ENCODE data around the gene SDHC. TPM values are rescaled to one million over a fixed set of nuclear protein-coding genes. Genes with fewer than 3 reads are reported as not detected.

The SDHC gene
- polyA plus RNA-seq, 2 of the 4 experiments (the other 2 are of a cell fraction), result 296 to 323 TPM

- TF ChIP-seq FOSL2 (IDR thresholded peaks at IDR 0.05), result no peak
- no peak for TF ChIP-seq FOSL2 (CRISPR knock-in tag; IDR thresholded peaks at IDR 0.05)
- no peak for TF ChIP-seq SREBF2 (IDR thresholded peaks at IDR 0.05)
- TF ChIP-seq HOXB13 (CRISPR knock-in tag; IDR thresholded peaks at IDR 0.05; ENCODE audit: low read depth), result no peak
- no peak for TF ChIP-seq MYC (IDR thresholded peaks at IDR 0.05; ENCODE audit: borderline replicate concordance, low read length)
Observed at GRCh38 chr1:161307892-161308638, 6.1 kb upstream of the SDHC start (continued).

GRCh38 chr1:161309868-161310267 lies 4.3 kb upstream of the SDHC start, which contains the start of gene MPZ:
TSS of gene MPZ (minus strand) at chr1:161309968. CDS start at chr1:161309905, 63 bp downstream.
- Histone ChIP-seq H3K9me3 (no peaks in the 10 kb centered on the region), H3K27ac (no peak within 1 kb of the TSS), H3K4me2 (no peak within 1 kb of the TSS), H3K4me1 (peaks cover 10% of the 10 kb centered on the region; the same call in 2 of the 3 replicates), H3K4me3 (no peak within 1 kb of the TSS)
- CTCF ChIA-PET, result interaction anchor here (0.9 kb wide), 1 partner anchor 10 kb away, joined by 5 read pairs; no protein-coding TSS in a partner anchor
- TF ChIP-seq CHD2 (IDR thresholded peaks at IDR 0.05; ENCODE audit: low read length, partially characterized antibody) (no peak), RARB (CRISPR knock-in tag; IDR thresholded peaks at IDR 0.05) (no peak), ATOH8 (CRISPR knock-in tag; IDR thresholded peaks at IDR 0.05; ENCODE audit: low read depth) (no peak), TFCP2L1 (CRISPR knock-in tag; IDR thresholded peaks at IDR 0.05) (no peak), CEBPB (IDR thresholded peaks at IDR 0.05) (no peak), MAX (IDR thresholded peaks at IDR 0.05) (no peak), TP53 (CRISPR knock-in tag; IDR thresholded peaks at IDR 0.05) (no peak), HDAC2 (IDR thresholded peaks at IDR 0.05) (no peak), ZNF302 (CRISPR knock-in tag; IDR thresholded peaks at IDR 0.05) (no peak), RNF2 (IDR thresholded peaks at IDR 0.05; ENCODE audit: borderline replicate concordance, low read depth) (no peak), FOSL2 (IDR thresholded peaks at IDR 0.05) (no peak), FOSL2 (CRISPR knock-in tag; IDR thresholded peaks at IDR 0.05) (no peak), ZSCAN20 (CRISPR knock-in tag; IDR thresholded peaks at IDR 0.05) (no peak), CBX8 (IDR thresholded peaks at IDR 0.05) (no peak)
- TF ChIP-seq, protein P1, sequence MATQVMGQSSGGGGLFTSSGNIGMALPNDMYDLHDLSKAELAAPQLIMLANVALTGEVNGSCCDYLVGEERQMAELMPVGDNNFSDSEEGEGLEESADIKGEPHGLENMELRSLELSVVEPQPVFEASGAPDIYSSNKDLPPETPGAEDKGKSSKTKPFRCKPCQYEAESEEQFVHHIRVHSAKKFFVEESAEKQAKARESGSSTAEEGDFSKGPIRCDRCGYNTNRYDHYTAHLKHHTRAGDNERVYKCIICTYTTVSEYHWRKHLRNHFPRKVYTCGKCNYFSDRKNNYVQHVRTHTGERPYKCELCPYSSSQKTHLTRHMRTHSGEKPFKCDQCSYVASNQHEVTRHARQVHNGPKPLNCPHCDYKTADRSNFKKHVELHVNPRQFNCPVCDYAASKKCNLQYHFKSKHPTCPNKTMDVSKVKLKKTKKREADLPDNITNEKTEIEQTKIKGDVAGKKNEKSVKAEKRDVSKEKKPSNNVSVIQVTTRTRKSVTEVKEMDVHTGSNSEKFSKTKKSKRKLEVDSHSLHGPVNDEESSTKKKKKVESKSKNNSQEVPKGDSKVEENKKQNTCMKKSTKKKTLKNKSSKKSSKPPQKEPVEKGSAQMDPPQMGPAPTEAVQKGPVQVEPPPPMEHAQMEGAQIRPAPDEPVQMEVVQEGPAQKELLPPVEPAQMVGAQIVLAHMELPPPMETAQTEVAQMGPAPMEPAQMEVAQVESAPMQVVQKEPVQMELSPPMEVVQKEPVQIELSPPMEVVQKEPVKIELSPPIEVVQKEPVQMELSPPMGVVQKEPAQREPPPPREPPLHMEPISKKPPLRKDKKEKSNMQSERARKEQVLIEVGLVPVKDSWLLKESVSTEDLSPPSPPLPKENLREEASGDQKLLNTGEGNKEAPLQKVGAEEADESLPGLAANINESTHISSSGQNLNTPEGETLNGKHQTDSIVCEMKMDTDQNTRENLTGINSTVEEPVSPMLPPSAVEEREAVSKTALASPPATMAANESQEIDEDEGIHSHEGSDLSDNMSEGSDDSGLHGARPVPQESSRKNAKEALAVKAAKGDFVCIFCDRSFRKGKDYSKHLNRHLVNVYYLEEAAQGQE (IDR thresholded peaks at IDR 0.05), result no peak
- TF ChIP-seq, protein P2, sequence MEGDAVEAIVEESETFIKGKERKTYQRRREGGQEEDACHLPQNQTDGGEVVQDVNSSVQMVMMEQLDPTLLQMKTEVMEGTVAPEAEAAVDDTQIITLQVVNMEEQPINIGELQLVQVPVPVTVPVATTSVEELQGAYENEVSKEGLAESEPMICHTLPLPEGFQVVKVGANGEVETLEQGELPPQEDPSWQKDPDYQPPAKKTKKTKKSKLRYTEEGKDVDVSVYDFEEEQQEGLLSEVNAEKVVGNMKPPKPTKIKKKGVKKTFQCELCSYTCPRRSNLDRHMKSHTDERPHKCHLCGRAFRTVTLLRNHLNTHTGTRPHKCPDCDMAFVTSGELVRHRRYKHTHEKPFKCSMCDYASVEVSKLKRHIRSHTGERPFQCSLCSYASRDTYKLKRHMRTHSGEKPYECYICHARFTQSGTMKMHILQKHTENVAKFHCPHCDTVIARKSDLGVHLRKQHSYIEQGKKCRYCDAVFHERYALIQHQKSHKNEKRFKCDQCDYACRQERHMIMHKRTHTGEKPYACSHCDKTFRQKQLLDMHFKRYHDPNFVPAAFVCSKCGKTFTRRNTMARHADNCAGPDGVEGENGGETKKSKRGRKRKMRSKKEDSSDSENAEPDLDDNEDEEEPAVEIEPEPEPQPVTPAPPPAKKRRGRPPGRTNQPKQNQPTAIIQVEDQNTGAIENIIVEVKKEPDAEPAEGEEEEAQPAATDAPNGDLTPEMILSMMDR (IDR thresholded peaks at IDR 0.05), result no peak
- 0% methylated on average over 1 of the region's 2 CpGs for WGBS (ENCODE audit: missing lambda C conversion rate)
- POLR2A ChIA-PET, result no interaction called here
- FAIRE-seq (no peak), DNase-seq (ENCODE audit: low read depth in 1 of 2, low spot score in 1 of 2) (no peak), ATAC-seq (no peak)

Measured in A549 (cell line).